HuH-7.5 (cell line): ENCODE results near the gene ATP6V1A.

Experiments
- DNase-seq: peaks from one replicate; pipeline ENCODE4 v3.0.0; 2011; ENCODE audit warnings: low spot score

ATP6V1A gene

DNA sequence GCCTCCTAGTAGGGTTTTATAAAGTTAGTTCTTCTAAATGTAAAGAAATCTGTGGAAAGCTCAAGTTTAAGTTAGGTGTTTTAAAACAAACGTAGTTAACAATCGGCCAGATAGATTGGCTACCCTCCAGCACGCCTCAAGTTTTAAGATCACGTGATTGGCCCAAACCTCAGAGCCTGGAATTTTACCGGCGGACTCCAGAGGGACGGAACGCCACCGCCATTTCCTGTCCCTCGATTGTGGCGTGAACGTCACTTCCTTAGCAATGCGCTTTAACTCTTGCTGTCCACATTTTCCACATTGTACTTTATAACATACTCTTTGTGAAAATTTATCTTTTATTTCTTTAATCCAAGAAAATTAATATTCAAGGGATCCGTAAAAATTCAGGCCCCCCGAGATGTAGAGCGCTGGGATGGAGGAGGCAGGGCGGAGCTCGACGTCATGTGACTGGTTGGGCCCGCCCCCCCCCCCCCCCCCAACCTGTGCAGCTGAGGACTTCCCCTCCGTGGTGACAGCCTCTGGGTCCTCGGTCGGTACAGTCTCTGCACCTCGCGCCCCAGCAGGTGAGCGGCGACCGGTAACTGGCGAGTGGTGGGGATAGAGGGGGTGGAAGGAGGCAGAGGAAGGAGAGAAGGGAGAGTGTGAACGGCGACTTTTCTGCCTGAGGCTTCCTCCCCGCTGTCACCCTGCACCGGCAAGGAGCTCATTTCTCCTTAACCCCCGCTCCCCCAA is at the start of gene ATP6V1A:
ATP6V1A (plus strand) TSS at position 488 of the 735 bp plus-strand sequence. CDS start 31,719 bp downstream, outside the sequence.
- DNase-seq: peak; percentile 75

DNA sequence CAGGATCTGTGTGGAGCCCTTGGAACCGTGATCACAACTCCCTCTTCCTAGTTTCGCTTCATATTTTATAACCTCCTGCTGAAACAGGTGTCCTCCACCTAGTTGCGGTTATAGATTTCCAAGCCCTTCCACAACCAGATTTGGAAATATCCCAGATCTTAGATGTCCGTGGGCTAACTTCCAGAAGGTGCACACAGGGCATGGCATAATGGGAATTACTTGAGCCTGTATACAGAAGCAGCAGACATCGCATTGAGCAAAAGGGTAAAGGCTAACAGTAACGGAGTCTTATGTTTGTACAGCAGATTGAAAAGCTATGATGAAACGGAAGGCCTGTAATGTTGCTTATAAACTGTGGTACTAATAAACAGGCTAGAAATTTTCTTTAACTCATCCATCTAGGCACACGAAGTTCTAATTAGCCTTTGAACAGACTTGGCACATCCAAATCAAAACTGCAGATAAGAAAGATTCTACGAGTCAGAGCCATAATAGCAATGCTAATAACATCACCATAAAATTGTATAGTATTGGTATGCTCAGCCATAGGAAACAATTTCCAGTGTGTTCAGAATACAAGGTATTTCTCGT is 49.2 kb upstream of the ATP6V1A start:
- no peak for DNase-seq

DNA sequence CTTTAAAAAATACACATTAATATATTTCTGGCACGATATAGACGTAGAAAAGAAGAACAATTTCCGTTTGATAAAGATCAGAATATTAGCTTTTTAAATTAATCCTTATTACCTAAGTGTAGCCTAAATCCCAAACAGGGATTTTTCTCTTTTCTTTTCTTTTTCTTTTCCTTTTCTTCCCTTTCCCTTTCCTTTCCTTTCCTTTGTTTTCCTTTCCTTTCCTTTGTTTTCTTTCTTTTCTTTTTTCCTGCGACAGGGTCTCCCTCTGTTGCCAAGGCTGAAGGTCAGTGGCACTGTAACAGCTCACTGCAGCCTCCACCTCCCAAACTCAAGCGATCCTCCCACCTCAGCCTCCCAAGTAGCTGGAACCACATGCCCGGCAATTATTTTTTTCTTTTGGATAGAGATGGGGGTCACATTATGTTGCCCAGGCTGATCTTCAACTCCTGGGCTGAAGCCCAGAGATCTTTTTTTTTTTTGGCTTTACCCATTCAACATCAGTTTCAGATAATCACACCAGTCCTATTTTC is 48.6 kb upstream of the ATP6V1A start:
- DNase-seq: no peak

DNA sequence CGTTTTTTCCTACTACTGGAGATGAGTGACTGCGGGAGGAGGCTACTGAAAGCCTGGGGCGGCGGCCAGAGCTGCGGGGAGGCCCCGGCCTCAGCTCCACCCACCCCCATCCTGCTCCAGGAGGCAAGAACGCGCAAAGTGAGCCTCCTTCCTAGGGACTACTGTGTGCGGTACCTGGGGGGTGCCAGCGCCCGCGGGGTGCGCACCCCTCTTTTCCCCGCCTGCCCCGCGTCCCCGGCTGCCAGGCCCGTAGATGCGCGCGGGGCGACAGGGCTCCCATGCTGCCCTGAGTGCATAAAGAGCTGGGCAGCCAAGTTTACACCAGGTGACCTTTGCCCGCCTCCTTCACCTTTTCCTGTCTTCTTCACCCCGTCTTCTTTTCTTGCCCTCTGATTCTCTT is 47.9 kb upstream of the ATP6V1A start:
- no peak for DNase-seq

DNA sequence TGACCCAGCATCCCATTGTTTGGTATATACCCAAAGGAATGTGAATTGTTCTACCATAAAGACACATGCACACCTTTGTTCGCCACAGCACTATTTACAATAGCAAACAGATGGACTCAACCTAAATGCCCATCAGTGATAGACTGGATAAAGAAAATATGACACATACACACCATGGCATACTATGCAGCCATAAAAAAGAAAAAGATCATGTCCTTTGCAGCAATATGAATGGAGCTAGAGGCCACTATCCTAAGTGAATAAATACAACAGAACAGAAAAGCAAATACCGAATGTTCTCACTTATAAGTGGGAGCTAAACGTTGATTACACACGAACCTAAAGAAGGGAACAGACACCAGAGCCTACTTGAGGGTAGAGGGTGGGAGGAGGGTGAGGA is 39.0 kb upstream of the ATP6V1A start:
- no peak for DNase-seq

DNA sequence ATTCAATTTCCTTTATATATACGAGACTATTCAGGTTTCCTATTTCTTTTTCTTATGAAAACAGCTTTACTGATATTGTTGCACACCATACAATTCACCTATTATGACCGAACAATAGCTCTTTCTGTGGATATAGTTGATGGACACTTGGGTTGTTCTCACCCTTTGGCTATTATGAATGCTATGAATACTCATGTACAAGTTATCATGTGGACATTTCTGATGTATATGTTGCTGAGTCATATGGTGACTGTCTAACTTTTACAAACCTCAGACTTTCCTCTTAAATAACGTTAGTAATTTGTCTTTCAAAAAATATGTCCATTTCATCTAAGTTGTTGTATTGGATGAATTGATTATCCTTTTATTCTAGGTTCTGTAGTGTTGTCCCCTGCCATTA is 34.7 kb upstream of the ATP6V1A start:
- DNase-seq: no peak

DNA sequence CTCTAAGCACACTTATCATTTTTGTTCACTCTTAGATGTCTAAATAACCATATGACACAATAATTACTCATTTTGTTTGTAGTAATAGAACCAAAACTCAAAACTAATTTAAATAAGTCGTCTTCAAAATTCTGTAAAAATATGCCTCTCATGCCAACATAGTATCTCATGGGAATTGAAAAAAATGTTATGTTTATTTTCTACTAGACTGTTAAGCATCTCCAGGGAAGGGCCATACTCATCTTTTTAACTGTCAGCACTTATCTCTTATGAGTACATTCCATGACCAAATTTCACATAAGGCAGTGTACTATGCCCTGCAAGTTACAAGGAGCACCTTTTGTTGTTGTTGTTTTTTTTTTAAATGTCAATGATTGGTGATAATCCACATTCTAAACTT is 32.1 kb upstream of the ATP6V1A start:
- no peak for DNase-seq

DNA sequence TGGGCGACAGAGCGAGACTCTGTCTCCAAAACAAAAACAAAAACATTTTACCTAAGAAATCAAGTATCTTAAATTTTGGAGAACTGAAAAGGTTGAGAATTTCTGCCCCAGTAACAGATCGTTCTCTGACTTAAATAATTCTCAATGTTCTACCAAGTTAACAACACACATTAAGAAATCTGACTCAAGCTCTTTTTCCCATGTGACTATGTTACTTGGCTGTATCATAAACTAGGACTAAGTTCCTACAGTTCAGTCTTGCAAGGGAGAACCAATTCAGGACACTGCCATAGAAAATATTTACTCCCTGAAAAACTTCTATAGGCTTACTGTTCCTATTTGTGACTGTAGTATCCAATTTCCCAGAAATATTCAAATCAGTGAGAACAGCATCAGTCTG is 29.5 kb upstream of the ATP6V1A start:
- DNase-seq: no peak

DNA sequence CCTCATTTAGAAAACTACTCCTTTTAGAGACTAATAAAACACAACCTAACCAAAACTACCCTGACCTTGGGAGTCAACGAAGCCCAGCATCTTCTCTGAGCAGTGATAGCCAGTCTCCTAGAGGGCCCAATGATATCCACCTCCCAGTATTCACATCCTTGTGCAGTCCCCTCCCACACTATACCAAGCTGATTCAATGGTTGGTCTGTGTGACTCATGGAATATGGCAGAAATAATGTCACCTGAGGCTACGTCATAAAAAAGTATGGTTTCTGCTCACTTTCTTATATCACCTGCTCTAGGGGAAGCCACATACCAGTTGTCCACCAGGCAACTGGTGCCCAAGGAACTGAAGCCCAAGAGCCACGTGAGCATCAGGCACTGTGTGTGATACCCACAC is 29.0 kb upstream of the ATP6V1A start:
- DNase-seq: no peak

DNA sequence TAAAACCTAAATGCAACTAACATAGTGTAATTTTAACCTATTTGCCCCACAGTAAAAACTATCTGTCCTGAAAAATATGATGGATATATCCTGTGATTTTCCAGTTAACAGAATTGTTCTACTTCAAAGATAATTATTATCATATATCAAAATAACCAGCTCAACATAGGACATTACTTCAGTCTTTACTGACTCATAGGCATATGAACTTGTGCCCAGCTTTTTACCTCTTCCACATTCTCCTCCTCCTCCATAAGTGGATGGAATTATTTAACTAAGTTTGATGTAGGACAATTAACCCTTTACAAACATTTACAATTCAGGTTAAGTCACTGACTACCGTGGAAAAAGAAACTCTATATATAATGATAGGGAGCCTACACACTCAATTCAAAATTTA is 27.5 kb upstream of the ATP6V1A start:
- no peak for DNase-seq

DNA sequence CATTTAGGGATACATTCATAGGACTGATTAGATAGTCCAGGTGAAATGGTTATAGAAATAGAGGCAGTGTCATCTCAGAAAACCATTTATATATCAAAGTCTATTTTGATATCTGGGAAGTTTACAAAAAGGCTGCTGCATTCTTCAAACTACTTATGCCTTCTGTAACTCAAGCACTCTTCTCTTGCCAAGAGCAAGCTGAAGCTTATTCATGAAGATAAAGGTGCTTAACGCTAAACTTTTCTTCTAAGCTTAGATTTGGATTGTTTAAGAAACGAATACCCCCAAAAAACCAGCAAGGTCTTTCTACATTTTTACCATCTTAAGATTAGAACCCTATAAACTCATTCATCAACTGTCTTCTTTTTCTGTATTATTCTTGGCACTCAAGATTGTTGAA is 27.1 kb upstream of the ATP6V1A start:
- no peak for DNase-seq

DNA sequence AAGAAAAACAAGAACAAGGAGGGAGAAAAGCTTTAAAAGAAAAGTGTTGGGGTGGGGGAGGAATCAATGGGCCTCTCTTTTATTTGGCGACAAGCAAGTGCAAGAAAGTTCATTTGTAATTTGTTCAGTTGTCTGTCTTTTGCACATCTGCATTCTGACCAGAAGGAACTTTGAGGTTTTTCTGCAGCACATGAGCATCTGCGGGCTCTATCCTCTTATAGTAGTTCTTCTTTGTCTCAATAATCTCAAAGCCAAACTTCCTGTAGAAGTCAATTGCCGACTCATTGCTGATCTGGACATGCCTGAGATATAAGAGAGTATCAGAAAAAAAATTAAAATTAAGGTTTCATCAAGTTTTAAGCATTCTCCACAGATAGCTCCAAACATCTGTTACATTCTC is 25.2 kb upstream of the ATP6V1A start:
- DNase-seq: no peak

DNA sequence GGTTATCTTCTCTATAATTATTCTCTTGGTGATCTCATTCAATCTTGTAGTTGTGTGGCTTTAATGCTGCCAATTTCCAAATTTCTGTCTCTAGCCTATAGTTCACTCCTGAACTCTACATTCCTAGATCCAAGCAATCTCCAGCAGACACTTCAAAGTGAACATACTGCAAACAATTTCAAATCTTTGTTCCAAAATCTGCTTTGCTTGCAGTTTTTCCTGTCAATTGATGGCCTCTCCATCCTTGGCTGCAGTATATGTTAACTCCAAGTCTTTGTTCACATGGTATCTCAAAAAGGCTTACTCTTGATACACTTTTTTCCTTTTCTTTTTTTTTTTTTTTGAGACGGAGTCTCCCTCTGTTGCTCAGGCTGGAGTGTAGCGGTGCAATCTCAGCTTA is 18.2 kb upstream of the ATP6V1A start:
- no peak for DNase-seq

DNA sequence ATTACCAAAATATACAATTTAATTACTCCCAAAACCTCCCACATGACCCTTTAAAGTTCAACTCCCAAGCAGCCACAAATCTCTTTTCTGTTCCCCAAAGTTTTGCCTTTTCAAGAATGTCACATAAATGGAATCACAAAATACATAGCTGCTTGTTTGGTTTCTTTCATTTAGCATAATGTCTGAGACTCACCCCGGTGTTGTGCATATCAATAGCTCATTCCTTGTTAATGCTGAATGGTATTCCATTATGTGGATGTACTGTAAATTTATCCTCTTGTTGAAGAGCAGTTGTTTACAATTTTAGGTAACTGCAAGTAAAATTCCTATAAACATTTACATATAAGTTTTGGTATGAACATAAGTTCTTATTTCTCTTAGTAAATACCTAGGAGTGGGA is 16.3 kb upstream of the ATP6V1A start:
- no peak for DNase-seq

DNA sequence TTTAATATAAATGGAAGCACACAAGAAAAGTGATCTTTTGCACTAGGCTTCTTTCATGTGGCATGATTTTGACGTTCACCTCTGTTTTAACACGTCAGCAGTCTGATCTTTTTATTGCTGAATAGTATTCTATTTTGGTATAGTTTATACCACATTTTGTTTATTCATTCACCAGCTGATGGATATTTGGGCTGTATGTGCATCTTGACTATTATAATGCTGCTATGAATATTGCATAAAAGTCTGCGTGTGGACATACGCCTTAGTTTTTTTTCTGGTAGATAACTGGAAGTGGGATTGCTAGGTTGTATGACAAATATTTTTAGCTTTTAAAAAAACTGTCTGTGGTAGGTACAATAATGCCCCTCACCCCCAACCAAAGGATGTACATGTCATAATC is 15.1 kb upstream of the ATP6V1A start:
- DNase-seq: no peak

DNA sequence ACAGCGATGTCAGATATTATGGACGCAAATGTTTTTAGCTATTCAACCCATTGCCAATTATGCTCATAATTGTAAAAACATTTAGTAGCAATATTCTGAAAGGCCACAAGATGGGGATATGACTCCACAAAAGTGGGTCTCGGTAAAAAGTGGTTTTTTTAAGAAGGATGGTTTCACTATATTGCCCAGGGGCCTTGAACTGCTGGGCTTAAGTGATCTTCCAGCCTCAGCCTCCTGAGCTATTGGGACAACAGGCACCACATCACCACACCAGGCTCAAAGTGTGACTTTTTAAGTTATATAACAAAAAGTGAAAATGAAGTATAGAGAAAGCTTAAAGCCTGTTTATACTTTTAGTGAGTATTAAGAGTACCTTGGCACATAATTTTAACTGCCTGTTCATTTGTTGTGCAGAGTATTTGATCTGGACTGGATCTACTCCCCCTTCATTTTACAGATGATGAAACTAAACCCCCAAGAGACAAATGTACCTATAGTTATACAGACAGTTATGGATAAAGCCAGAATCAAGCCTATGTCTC is 10.2 kb upstream of the ATP6V1A start:
- DNase-seq: no peak

DNA sequence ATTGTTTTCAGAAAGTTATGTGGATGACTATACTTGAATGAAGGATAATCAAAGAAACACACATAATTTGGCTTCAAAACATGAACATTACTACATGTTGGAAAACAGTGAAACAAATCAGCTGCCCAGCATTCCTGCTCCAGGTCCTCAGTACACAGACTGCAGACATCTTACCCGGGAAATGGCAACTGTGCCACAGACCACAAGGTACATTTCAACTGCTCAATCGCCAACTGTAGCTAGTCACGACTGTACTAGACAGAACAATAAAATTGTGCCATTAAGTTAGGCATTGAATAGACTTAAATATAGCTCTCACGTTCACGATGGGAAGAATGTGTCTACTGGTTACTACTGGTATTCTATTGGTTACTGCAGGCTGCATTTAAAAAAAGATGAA is 5.7 kb upstream of the ATP6V1A start:
- no peak for DNase-seq

DNA sequence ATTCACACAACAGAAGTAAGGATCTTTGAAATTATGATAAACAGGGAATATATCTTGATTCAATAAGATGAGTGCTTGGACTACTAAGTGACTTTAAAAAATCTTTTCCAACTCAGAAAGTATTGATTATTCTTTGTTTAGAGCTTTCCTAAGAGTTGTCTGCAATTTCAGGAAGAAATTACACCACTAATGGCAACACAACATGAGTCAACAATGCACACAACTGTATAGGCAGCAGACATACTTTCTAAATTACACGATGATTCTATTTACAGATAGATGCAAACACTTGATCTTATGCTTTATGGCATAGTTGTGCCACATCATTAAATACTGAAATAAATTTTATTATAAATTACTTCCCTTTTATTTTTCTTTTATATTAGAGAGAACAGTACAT is 5.2 kb upstream of the ATP6V1A start:
- DNase-seq: no peak

DNA sequence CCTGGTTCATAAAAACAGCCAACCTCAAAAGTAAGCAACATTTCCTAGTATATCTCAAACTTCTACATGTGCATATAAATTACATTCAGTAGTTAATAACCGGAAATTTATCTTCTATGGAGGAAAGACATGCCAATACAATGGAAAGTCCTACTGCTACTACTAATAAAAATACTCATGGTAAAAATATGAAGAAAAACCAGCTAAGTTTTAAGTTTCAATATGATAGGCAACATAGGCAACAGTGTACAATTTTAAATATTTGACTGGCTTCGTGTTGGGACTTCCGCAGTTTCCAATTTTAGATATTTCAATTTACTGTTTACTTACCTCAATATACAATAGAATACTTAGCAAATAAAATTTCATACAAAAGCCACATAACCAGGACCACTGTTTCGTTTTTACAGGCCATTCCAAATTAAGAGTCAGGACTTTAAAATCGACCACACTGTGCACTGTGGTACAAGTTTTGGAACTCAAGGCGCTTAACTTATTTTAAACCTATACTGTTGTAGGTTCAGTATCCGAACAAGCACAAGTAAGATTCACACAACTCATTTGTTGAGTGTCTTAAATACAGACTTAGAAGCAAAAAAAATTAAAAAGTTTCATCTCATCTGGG is 3.7 kb upstream of the ATP6V1A start:
- no peak for DNase-seq

DNA sequence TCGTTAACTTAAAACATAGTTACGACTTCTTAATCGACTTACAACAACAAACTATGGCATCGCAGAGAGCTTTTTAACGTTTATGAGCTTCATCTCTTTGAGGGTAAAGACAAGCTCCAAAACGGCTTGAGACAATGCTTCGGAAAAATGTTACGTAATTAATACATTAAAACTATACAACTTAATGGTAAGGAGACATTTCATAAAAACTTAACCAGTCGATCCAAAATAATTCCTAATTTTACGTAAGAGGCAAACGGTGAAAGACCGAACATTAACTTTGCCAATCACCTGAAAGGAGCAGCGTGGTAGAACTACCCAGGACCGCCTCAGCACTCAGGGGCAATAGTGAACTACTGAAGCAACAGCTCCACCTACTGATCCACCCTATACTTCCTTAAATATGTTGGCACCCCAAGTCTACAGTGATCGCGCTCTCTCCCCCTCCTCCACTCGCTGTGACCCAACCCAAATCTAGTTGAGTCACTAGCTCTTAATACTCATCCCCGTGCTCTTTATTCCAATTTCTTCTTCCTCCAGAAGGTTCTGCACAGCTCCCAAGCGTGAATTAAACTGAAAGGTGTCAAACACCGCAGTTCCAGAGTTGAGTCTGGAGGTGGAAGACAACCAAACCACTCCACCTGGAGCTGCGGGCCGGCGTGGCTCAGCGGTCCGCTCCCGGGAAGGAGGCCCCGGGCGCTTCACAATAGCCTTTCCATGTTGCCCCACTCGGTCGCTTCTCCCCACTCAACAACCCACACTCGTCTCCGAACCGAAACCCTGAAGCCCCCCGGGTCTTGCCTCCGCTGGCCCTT is 1.7 kb upstream of the ATP6V1A start:
- peak; percentile 81 for DNase-seq

DNA sequence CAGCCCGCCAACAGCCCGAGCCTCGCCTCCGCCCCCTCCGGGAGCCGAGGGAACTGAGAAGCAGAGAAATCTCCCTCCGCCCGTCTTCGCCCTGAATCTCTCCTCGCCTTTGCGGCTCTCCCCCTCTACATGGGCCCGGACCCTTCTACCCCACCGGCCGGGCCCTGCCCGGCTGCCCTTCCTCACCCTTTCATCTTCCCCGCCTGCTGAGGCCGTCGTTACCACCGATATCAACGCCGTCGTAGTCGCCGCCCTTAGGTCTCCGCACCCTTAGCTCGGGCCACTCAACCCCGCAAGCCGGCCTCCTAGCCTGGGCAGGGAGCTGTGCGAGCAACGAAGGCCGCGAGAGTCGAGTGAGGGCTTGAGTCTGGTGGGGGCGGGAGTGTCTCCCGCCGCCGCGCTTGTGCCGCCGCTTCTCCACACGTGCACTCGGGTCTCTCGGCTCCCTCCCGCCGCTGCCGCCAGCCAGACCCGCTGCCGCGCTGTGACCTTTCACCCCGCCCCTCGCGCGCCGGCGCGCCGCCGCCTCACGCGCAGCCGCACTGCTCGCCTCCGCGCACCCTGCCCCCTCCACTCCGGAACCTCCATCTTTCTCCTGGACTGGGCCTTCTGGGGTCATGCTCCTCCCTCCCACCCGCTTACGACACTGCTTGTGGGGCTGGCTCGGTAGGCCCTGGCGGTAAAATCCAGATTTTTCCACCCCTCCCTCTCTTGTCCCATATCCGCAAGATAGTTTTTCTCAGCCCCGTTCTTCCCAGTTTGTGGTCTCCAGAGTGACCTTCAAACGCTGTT is 883 bp upstream of the ATP6V1A start, which contains the start of gene NAA50:
NAA50 (minus strand) TSS at position 494 of the 792 bp plus-strand sequence; CDS start at position 194, 300 bp downstream.
- DNase-seq: peak; percentile 80
